ENCODE measurements around the gene TTN. TPM values are rescaled to one million over a fixed set of nuclear protein-coding genes. Genes with fewer than 3 reads are reported as not detected.

The TTN gene
- total RNA-seq, 1 experiment from 2014 or later: 0.24 TPM

DNA sequence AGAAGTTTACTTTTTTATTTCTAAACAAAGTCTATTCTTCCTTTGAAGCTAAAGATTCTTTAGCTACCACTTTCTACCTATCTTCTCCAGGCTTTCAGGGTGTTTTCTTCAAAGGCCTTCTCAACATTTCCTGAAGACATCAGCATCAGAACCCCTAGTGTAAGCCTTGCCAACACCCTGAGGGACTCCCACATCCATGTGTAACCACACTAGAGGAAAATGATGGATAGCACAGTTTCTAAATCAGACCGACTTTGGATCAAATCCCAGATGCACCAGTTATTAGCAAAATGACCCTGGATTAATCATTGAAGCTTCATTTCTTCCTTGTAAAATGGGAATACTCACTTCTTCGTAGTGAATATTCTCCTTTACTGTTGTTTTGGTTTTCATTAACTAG, 4.7 kb upstream of the TTN start:
- Mint-ChIP-seq H3K27ac (ENCODE audit: unreplicated experiment) (no peak overlapping the region), H3K4me1 (ENCODE audit: low read depth, unreplicated experiment) (peaks cover 8% of the 10 kb centered on the region), H3K36me3 (ENCODE audit: insufficient read depth, unreplicated experiment) (no peaks in the 10 kb centered on the region), H3K27me3 (ENCODE audit: unreplicated experiment) (no peaks in the 10 kb centered on the region), H3K9me3 (ENCODE audit: low read depth, unreplicated experiment) (no peaks in the 10 kb centered on the region), H3K4me3 (ENCODE audit: low read depth, unreplicated experiment) (no peak overlapping the region)
- TF ChIP-seq, protein P1, sequence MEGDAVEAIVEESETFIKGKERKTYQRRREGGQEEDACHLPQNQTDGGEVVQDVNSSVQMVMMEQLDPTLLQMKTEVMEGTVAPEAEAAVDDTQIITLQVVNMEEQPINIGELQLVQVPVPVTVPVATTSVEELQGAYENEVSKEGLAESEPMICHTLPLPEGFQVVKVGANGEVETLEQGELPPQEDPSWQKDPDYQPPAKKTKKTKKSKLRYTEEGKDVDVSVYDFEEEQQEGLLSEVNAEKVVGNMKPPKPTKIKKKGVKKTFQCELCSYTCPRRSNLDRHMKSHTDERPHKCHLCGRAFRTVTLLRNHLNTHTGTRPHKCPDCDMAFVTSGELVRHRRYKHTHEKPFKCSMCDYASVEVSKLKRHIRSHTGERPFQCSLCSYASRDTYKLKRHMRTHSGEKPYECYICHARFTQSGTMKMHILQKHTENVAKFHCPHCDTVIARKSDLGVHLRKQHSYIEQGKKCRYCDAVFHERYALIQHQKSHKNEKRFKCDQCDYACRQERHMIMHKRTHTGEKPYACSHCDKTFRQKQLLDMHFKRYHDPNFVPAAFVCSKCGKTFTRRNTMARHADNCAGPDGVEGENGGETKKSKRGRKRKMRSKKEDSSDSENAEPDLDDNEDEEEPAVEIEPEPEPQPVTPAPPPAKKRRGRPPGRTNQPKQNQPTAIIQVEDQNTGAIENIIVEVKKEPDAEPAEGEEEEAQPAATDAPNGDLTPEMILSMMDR (IDR thresholded peaks at IDR 0.05; ENCODE audit: unreplicated experiment): no peak
- DNase-seq: no peak
- CTCF ChIA-PET: no interaction called here
- no TSS peak for BruUV-seq (replicated peaks)
- intact Hi-C loops (cut with micrococcal nuclease; ENCODE audit: unreplicated experiment): no loop called here

DNA sequence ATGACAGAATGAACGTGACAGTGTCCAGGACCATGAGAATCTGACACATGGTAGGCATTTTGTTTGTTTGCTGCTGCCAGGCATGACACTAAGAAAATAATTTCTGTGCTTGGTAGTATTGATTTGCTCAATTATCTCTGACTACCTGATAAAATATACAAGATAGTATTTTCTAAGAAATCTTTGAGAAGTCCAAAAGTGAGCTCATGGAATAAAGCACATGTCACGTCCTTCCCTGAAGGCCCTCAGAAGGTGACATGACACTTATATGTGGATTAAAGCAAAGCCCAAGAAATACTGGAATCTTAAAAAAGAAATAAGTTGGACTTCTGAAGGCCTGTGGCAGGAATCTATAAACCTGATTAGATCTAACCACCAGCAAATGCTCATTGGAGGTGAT, 3.8 kb upstream of the TTN start:
- CTCF ChIA-PET: no interaction called here
- Mint-ChIP-seq H3K36me3 (ENCODE audit: insufficient read depth, unreplicated experiment) (no peaks in the 10 kb centered on the region), H3K27me3 (ENCODE audit: unreplicated experiment) (no peaks in the 10 kb centered on the region), H3K4me1 (ENCODE audit: low read depth, unreplicated experiment) (peaks cover 8% of the 10 kb centered on the region), H3K27ac (ENCODE audit: unreplicated experiment) (no peak overlapping the region), H3K4me3 (ENCODE audit: low read depth, unreplicated experiment) (no peak overlapping the region), H3K9me3 (ENCODE audit: low read depth, unreplicated experiment) (no peaks in the 10 kb centered on the region)
- DNase-seq: no peak
- TF ChIP-seq, protein P1 (IDR thresholded peaks at IDR 0.05; ENCODE audit: unreplicated experiment): no peak
- BruUV-seq (replicated peaks): no TSS peak
- intact Hi-C loops (cut with micrococcal nuclease; ENCODE audit: unreplicated experiment): no loop called here

DNA sequence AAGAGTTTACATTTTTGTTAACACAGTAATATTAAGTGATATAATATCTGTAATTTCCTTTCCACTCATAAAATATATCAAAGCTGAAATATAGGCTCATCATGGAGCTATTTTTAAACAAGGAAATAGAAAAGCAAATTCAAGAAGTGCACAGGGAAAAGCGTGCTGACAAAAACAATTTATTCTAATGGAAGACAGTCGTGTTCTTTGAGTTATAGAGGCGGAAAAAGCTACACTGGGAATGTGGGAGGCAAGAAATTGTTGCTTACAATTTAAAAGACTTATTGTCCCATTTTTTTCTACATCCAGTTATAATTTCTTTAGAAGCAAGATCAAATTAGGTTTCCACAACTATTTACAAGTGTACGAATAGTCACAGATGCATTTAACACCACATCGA, 3.2 kb upstream of the TTN start:
- no peak for DNase-seq
- intact Hi-C loops (cut with micrococcal nuclease; ENCODE audit: unreplicated experiment): no loop called here
- Mint-ChIP-seq H3K9me3 (ENCODE audit: low read depth, unreplicated experiment) (no peaks in the 10 kb centered on the region), H3K4me1 (ENCODE audit: low read depth, unreplicated experiment) (peaks cover 8% of the 10 kb centered on the region), H3K36me3 (ENCODE audit: insufficient read depth, unreplicated experiment) (no peaks in the 10 kb centered on the region), H3K27ac (ENCODE audit: unreplicated experiment) (no peak overlapping the region), H3K27me3 (ENCODE audit: unreplicated experiment) (no peaks in the 10 kb centered on the region), H3K4me3 (ENCODE audit: low read depth, unreplicated experiment) (no peak overlapping the region)
- TF ChIP-seq, protein P1 (IDR thresholded peaks at IDR 0.05; ENCODE audit: unreplicated experiment): no peak
- no TSS peak for BruUV-seq (replicated peaks)
- CTCF ChIA-PET: no interaction called here

DNA sequence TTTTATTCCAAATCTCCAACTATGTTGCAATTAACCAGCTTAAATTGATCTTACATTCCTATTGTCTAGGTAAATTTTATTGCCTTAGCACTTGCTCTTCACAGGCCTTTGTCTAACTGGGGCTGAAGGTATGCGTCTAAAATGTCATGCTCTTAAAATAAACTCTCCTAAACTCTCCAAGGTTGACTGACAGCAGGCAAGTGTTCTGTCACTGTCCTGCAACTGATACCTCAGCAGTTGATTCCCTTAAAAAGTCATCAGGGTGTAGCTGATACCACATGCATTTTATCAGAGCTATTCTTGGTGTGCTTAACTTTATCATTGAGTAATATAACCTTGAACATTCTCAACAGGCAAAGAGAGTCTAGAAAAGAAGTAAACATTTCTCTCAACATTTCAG, 680 bp downstream of the TTN start:
- TF ChIP-seq, protein P1 (IDR thresholded peaks at IDR 0.05; ENCODE audit: unreplicated experiment): no peak
- no peaks in the 10 kb centered on the region for H3K36me3 Mint-ChIP-seq (ENCODE audit: insufficient read depth, unreplicated experiment)
- intact Hi-C loops (cut with micrococcal nuclease; ENCODE audit: unreplicated experiment): loop anchor here (5.0 kb wide), 1 partner anchor 86 kb away; no protein-coding TSS in a partner anchor
- CTCF ChIA-PET: no interaction called here
- no TSS peak for BruUV-seq (replicated peaks)
- peaks cover 8% of the 10 kb centered on the region for H3K4me1 Mint-ChIP-seq (ENCODE audit: low read depth, unreplicated experiment)
- no peak overlapping the region for H3K4me3 Mint-ChIP-seq (ENCODE audit: low read depth, unreplicated experiment)
- no peak for DNase-seq
- no peaks in the 10 kb centered on the region for H3K9me3 Mint-ChIP-seq (ENCODE audit: low read depth, unreplicated experiment)
- no peaks in the 10 kb centered on the region for H3K27me3 Mint-ChIP-seq (ENCODE audit: unreplicated experiment)
- no peak overlapping the region for H3K27ac Mint-ChIP-seq (ENCODE audit: unreplicated experiment)

All from Calu3 (cell line).